DMS 273 (cell line): ENCODE measurements around the gene AIRE.

Source experiments
- DNase-seq: peaks from one replicate; lab custom pipeline; 2025; ENCODE audit not compliant: unreplicated experiment; lab: John Stamatoyannopoulos, UW

Gene AIRE

GRCh38 chr21:44303490-44303981, 17.9 kb downstream of the AIRE start:
- no peak for DNase-seq

GRCh38 chr21:44304011-44304616, 18.4 kb downstream of the AIRE start:
- DNase-seq, result no peak

- peak; percentile 66 for DNase-seq
These were observed 19.2 kb downstream of the AIRE start for GRCh38 chr21:44304877-44305293.

GRCh38 chr21:44305691-44306090, 20.0 kb downstream of the AIRE start:
- no peak for DNase-seq

- DNase-seq, result no peak
These were observed 21.4 kb downstream of the AIRE start for GRCh38 chr21:44306936-44307704.

GRCh38 chr21:44310628-44311507, 25.2 kb downstream of the AIRE start:
- peak; percentile 18 for DNase-seq

GRCh38 chr21:44312089-44312488, 26.4 kb downstream of the AIRE start:
- no peak for DNase-seq

- DNase-seq, result no peak
These were observed 27.0 kb downstream of the AIRE start for GRCh38 chr21:44312716-44313115.

GRCh38 chr21:44313451-44313850, 27.8 kb downstream of the AIRE start:
- DNase-seq, result no peak

- no peak for DNase-seq
These were observed 28.5 kb downstream of the AIRE start for GRCh38 chr21:44314128-44314527.

GRCh38 chr21:44314561-44314960, 28.9 kb downstream of the AIRE start:
- DNase-seq, result no peak

- DNase-seq, result peak; percentile 46
These were observed 30.1 kb downstream of the AIRE start for GRCh38 chr21:44315691-44316203.

GRCh38 chr21:44316277-44316900, 30.7 kb downstream of the AIRE start:
- DNase-seq, result no peak

GRCh38 chr21:44317241-44317782, 31.6 kb downstream of the AIRE start:
- no peak for DNase-seq

GRCh38 chr21:44317871-44318270, 32.2 kb downstream of the AIRE start:
- no peak for DNase-seq

GRCh38 chr21:44318489-44319285, 33.0 kb downstream of the AIRE start:
- DNase-seq, result no peak

GRCh38 chr21:44319407-44320065, 33.9 kb downstream of the AIRE start:
- no peak for DNase-seq

GRCh38 chr21:44320847-44321246, 35.2 kb downstream of the AIRE start:
- DNase-seq, result no peak

GRCh38 chr21:44321846-44322450, 36.3 kb downstream of the AIRE start:
- DNase-seq, result no peak
